Nephron progenitor cell (in vitro differentiated cells): ENCODE measurements around the gene VPS13C.

Experiments
- DNase-seq: peaks from one replicate; pipeline ENCODE4 v3.0.0; 2021
- H3K27ac Mint-ChIP-seq: 2 replicates; pipeline ENCODE4 v1.8.0; 2021; ENCODE audit warnings: mild to moderate bottlenecking, moderate library complexity, mixed read lengths
- H3K27me3 Mint-ChIP-seq: 2 replicates; pipeline ENCODE4 v1.8.0; 2021; ENCODE audit warnings: mild to moderate bottlenecking, low read depth, mixed read lengths; ENCODE audit not compliant: poor library complexity
- H3K36me3 Mint-ChIP-seq: 2 replicates; pipeline ENCODE4 v1.8.0; 2021; ENCODE audit warnings: low read depth, mixed read lengths
- H3K4me1 Mint-ChIP-seq: 2 replicates; pipeline ENCODE4 v1.8.0; 2021; ENCODE audit warnings: mixed read lengths
- H3K4me3 Mint-ChIP-seq: 2 replicates; pipeline ENCODE4 v1.8.0; 2021; ENCODE audit warnings: mild to moderate bottlenecking, moderate library complexity, mixed read lengths
- H3K9me3 Mint-ChIP-seq: 2 replicates; pipeline ENCODE4 v1.8.0; 2021; ENCODE audit warnings: mild to moderate bottlenecking, moderate library complexity, mixed read lengths
- TF ChIP-seq, protein P1 (sequence below): fragments of 200-600 bp; sonication (generic); IDR thresholded peaks from 2 replicates; pipeline ENCODE4 v1.5.0; 2021; ENCODE audit warnings: antibody characterized with exemption

Gene VPS13C

DNA sequence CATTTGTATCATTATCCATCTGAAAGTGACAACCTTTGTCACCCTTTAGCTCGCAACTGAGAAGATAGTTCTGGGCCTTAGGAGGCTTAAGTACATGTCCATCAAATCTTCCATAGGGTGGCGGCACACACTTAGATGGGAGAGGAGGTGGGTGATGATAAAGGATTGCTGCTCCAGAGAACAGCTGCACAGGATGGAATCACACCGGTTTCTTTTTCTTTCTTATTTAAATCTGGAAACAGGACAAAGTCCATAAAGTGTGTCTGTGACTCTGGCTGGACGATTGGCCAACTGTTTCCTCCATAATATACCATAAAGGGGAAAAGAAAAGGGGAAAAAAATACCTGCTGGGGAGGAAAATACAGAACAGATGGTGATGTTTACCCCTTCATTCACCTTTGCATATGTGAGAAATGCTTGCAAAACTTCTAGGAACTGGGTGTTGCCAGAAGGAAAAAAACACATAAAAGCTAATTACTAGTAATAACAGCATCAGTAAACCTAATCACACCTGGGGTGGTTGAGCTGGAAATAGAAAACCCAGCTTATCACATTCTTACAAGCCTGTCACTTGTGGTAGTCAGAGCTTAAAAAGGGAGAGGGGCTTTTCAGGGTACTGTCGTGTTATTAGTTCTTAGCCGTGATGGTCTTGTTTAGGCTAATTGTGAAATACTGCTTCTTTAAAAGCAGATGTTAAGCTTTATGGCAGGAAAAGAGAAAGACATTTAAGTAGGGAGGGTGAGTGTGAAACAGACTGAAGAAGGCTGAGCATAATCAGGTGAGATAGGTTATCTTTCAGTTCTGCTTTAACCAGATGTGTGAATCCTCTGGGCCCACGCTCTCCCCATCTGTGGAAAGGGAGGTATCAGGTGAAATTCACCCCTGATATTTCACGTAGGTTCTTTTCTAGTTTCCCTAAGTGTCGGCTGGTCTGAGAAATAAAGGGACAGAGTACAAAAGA lies 23.2 kb upstream of the VPS13C start:
- Mint-ChIP-seq H3K27me3 (no peaks in the 10 kb centered on the region), H3K36me3 (peaks cover 10% of the 10 kb centered on the region), H3K4me3 (no peak overlapping the region), H3K9me3 (peaks cover 29% of the 10 kb centered on the region), H3K27ac (no peak overlapping the region), H3K4me1 (peaks cover 26% of the 10 kb centered on the region)
- no peak for DNase-seq
- TF ChIP-seq, protein P1, sequence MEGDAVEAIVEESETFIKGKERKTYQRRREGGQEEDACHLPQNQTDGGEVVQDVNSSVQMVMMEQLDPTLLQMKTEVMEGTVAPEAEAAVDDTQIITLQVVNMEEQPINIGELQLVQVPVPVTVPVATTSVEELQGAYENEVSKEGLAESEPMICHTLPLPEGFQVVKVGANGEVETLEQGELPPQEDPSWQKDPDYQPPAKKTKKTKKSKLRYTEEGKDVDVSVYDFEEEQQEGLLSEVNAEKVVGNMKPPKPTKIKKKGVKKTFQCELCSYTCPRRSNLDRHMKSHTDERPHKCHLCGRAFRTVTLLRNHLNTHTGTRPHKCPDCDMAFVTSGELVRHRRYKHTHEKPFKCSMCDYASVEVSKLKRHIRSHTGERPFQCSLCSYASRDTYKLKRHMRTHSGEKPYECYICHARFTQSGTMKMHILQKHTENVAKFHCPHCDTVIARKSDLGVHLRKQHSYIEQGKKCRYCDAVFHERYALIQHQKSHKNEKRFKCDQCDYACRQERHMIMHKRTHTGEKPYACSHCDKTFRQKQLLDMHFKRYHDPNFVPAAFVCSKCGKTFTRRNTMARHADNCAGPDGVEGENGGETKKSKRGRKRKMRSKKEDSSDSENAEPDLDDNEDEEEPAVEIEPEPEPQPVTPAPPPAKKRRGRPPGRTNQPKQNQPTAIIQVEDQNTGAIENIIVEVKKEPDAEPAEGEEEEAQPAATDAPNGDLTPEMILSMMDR: no peak

DNA sequence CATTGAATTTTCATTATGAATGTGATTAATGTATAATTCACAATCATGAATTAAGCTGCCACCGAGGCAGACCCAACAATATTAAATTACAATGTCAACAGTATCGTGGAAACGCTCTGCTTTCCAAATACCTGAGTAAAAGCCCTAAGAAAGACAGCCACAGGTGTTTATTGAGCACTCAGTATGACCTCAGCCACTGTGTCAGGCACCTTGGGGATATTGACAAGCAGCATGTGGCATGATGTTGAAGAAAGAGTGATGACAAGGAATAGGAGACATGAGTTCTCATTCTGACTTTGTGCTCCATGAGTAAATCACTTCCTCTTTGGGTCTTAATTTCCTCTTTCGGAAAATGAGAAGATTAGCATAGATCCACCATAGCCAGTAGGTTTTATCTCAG lies 19.3 kb upstream of the VPS13C start:
- peaks cover 8% of the 10 kb centered on the region for H3K4me1 Mint-ChIP-seq
- peaks cover 10% of the 10 kb centered on the region for H3K36me3 Mint-ChIP-seq
- TF ChIP-seq, protein P1: no peak
- no peak overlapping the region for H3K27ac Mint-ChIP-seq
- H3K9me3 Mint-ChIP-seq: peaks cover 27% of the 10 kb centered on the region
- DNase-seq: no peak
- H3K27me3 Mint-ChIP-seq: peaks cover 9% of the 10 kb centered on the region
- no peak overlapping the region for H3K4me3 Mint-ChIP-seq

DNA sequence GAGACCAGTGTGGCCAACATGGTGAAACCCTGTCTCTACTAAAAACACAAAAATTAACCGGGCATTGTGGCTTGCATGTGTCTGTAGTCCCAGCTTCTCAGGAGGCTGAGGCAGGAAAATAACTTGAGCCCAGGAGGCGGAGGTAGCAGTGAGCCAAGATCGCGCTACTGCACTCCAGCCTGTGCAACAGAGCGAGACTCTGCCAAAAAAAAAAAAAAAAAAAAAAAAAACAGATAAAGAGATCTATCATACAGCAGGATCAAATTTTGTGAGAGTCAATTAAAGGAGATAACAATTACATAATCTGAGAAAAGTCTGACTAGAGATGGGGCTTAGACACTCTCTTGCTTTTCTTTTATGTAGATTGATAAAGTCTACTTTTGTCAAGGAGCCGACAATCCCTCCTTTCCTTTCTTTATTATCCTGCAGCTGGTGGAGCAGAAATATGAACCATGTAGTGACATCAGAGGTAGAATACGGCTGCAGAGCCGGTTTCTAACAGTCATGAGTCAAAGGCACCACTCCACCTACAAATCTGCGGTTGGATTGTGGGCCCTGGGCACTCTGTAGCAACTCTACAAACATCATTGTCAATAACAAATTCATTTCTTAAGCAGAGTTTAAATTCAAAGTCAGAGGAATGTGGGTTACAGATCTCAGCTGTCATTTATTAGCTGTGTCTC lies 15.5 kb upstream of the VPS13C start:
- DNase-seq: no peak
- no peak overlapping the region for H3K27ac Mint-ChIP-seq
- TF ChIP-seq, protein P1: no peak
- no peak overlapping the region for H3K4me3 Mint-ChIP-seq
- peaks cover 28% of the 10 kb centered on the region for H3K27me3 Mint-ChIP-seq
- no peaks in the 10 kb centered on the region for H3K9me3 Mint-ChIP-seq
- no peaks in the 10 kb centered on the region for H3K4me1 Mint-ChIP-seq
- no peaks in the 10 kb centered on the region for H3K36me3 Mint-ChIP-seq

DNA sequence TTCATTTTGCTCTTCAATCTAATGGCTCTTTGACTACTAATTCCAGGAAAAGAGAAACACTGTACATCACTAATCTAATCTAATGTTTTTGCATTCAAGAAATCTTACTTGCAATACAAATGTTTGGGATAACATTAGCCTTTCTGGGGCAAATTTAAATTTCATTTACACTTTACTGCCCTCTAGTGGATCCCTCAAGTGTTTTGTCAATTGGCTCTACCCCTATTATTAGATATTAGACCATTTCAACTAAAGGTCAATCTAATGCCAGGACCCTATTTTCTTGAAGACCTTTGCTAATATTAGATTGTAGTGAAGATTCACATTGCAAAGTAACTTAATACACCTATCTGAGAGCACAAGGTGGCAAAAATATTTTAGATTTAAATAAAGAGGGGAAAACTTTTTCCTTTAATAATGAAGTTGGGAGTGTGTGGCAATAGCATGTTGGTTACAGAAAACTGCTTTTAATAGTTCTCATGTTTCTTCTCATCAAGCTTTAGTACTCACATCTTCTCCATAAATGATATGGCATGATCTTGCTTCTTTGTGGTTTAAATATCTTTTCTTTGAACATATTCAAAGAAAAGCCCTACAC lies 11.6 kb upstream of the VPS13C start:
- TF ChIP-seq, protein P1: peak; percentile 71
- H3K9me3 Mint-ChIP-seq: peaks cover 3% of the 10 kb centered on the region
- DNase-seq: no peak
- H3K27me3 Mint-ChIP-seq: peaks cover 61% of the 10 kb centered on the region
- H3K4me1 Mint-ChIP-seq: peaks cover 6% of the 10 kb centered on the region
- H3K27ac Mint-ChIP-seq: no peak overlapping the region
- H3K4me3 Mint-ChIP-seq: no peak overlapping the region
- H3K36me3 Mint-ChIP-seq: no peaks in the 10 kb centered on the region

DNA sequence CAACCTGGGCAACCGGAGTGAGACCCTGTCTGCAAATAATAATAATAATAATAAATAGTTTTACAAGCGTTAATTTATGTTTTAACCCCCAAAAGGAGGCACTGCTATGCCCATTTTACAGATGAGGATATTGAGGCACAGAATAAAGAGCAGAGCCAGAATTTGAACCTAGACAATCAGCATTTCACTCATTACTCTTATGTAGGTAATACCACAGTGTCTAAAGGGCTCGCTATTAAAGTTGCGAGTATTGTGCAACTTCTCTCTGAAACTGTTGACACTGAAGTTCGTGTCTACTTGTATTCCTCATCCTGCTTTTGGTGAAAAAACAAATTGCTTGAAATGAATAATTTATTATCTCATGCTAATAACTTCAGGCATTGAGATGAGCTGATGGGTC lies 9.3 kb upstream of the VPS13C start:
- DNase-seq: no peak
- Mint-ChIP-seq H3K36me3 (no peaks in the 10 kb centered on the region), H3K27me3 (peaks cover 75% of the 10 kb centered on the region), H3K4me1 (peaks cover 13% of the 10 kb centered on the region), H3K4me3 (no peak overlapping the region), H3K27ac (no peak overlapping the region), H3K9me3 (peaks cover 3% of the 10 kb centered on the region)
- TF ChIP-seq, protein P1: no peak
